Measurements from ENCODE around the gene ITGA5.
A peak's percentile ranks its signal among the peaks of the same experiment; 100 is the strongest.

The ITGA5 gene

DNA sequence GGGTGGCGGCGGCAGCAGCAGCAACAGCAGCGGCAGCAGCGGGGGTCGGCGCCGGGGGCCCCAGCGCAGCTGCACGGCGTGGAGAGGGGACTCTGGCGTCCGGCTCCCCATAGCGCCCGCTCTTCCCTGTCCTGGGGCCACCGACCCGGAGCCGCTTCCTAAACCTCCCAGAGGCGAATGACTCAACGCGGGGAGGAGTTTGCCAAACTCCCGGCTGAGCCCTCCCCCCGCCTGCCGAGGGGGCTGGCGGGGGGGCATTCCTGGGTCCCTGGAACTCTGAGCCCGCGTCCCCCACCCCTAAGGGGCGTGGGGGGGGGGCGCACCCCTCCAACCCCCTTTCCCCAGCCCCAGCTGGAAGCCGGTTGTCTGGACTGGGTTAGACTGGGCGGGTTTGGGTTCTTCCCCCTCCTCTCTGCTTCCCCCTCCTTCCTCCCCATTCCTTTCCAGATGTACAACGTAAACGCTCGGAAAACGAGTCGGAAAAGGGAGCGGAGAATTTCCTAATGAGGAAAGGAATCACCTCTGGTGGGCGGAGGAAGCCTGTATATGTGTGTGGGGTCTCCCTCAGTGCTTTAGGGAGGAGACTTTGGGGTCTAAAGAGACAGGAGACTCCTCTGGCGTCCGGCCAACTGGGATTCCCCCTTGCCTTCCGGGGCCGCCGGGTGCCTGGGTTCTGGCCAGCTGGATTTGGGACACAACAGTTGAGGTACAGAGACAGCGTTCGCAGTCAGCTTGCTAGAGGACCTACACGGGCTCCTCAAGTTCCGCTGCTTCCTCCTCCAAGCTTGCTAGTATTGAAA, at the start of gene ITGA5:
ITGA5 (minus strand) TSS at position 179 of the 800 bp plus-strand sequence; CDS start at position 111, 68 bp downstream.
- DNase-seq = peak; percentile 44

- no peak for DNase-seq
Observed at GRCh38 chr12:54465857-54466523, 46.9 kb upstream of the ITGA5 start.

DNA sequence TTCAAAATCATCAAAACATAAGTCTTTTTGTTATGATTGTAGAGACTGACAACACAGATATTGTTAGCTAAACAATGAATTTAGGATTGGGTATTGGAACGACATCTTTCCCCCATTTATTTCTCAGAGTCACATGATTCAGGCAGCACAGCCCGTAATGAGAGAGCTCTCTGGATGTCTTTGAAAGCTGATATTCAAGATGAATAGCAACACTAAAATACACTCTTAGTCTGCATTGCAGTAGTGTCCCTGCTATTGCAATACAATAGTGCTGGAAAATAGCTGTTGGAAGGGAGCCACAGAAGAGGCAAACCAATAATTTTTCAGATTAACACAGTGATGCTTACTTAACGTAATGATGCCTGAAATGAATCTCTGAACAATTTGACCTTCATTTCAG, 44.4 kb upstream of the ITGA5 start:
- DNase-seq = no peak

DNA sequence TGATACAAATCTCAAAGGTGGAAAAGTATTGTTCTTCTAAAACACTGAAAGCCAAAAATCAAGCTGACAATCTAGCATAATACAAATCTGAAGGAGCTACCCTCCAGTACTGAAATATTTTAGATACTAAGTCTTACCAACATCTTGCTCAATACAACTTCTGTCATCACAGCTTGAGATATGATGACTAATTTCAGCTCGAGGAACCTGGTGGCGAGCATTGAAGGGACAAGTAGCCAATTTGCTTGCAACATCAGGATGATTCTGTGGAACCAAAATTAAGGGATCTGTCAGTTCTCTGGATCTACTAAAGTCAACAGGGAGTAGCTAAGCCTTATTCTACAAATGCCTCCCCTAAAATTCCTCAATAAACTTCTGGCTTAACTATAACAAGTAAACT, 44.0 kb upstream of the ITGA5 start:
- DNase-seq = no peak

DNA sequence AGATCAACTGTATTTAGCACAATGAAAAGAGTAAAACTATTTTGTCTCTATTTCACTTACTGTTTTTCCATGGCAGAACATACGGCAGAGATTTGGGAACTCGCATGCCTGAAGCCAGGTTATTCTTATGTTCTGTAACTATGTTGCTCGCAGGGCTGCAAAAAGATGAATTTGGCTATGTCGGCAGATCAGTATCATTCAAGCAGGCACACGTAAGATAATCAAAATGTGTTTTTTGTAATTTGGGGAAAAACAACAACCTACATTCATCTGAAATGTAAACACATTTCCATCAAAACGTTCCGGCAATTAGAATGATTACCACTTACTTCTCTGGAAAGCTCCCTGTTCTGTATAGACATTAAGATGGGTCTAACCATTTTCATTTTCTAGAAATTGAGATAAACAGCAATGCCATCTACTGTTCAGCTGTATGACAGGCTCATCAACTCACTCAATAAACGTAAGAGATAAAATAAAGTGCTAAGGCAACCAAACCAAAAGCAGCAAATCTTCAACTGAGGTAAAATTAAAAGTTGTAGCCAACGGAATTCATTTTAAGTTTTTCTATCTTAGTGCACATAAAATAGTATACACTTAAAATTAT, 41.4 kb upstream of the ITGA5 start:
- DNase-seq = no peak

GRCh38 chr12:54459355-54459754, 40.3 kb upstream of the ITGA5 start:
- no peak for DNase-seq

DNA sequence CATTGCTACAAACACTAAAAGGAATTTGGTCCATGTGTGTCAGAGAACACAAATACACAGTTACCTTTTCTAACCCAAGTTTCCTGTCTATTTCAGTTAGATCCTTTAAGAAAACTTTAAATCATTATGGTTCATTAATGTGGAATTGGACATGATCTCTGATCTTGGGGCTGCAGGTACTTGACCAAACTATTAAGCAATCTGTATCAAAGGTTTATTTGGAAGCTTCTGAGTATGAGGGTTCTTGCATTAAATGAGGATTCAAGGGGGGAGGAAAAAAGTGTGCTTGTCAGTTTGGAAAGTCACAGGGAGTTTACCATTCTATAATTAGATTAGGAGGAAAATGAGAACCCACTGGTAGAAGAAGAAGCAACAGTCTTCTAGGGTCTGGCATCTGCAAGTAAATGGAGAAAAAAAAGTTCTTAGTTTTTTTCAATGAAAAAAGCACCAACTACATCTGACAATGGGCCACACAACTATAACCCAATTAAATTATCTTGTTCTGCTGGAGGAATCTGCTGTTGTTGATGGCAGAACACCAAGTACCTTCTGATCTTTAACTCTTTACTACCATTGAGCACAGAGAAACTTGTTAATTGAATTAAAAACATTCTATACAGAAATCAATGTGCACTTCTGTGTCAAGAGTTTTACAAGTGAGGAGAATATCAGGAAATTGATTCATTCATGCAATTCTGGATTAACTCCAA, 36.8 kb upstream of the ITGA5 start:
- DNase-seq = no peak

GRCh38 chr12:54452628-54453027, 33.6 kb upstream of the ITGA5 start:
- no peak for DNase-seq

- no peak for DNase-seq
Observed at GRCh38 chr12:54448344-54448743, 29.3 kb upstream of the ITGA5 start.

DNA sequence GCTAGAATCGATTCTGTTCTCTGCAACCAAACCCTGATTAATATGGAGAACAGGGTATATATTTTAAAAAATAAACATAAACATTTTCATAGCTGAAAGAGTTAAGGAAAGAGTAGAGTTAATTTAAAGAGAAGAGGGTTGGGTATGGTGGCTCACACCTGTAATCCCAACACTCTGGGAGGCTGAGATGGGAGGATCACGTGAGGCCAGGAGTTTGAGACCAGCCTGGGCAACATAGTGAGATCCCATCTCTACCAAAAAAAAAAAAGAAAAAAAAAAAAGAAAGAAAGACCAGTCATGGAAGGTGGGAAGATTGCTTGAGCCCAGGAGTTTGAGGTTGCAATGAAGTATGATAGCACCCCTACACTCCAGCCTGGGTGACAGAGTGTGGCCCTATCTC, 28.9 kb upstream of the ITGA5 start:
- no peak for DNase-seq

DNA sequence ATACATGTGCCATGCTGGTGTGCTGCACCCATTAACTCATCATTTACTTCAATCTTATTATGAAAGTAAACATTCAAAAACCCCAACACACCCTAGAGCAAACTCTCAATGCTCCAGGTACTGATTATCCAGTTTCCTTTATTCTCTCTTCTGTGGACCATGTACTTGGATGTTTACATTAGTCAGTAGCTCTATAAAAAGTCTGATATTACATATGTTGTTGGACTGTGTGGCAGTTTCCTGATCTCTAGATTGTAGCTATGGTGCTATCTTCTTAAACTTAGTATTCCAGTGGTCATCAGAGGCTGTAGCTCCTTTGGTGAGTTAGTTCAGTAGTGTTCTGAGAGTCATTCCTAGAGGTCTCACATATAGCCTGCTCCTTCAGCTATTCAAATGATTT, 25.1 kb upstream of the ITGA5 start:
- no peak for DNase-seq

- DNase-seq = no peak
Observed at GRCh38 chr12:54443446-54443845, 24.4 kb upstream of the ITGA5 start.

DNA sequence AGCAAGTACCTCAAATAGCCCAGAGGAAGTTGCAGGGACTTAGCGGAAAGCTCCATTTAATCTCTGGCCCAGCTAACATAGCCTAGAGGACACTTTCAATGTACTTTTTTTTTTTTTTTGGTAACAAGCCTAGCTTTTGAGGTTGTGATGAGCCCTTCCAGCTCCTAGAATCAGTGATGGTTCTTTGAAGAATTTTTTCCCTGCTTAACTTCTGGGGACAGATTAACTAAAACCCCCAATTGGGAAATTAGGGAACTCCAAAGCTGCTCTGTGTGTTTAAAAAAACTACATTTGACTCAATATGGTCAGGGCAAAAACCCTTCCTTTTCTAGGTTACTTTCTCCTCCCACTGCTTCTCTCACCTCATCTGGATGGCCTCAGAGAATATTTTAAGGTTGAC, 23.9 kb upstream of the ITGA5 start:
- no peak for DNase-seq

DNA sequence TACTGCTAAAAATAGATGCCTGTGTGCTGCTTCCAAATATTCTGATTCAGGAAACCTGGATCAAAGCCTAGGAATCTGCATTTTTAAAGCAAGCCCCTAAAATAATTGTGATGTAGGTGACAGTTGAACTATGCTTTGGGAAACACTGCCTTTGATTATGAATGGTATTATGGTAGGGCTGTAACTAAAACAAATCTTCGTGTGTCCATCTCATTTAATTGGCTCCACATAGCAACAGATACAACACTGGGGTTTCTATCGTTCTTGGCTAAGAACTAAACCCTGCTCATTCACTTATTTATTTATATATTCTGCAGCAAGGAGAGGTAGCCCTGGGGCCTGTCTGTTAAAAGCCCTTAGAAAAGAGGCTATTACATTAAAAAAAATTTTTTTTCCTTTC, 23.0 kb upstream of the ITGA5 start:
- DNase-seq = no peak

DNA sequence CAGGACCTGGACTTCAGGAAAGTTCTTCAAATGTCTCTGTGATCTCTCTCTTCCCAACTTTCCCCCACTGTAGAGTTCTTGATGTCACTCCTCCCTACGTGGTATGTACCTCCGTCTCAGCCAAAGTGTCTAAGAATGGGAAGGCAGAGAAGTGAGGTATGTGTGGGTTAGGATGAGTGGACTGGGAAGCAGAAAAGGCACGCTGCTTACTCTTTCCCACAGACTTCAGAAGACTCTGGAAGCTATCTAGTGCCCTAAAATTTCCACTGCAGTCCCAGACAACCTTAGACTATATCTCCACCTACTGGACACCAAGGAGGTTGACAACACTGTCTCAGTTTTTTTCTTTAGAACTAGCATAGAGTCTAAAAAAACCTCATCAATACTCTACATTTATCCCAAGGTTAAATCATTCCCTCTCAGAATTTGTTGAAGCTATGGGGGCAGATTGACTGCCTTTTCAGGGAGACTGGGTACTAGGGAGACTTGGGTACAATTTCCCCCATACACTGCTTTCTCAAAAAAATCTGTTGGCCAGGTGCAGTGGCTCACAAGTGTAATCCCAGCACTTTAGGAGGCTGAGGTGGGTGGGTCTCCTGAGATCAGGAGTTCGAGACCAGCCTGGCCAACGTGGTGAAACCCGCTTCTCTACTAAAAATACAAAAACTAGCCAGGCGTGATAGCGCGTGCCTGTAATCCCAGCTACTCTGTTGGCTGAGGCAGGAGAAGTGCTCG, 20.6 kb upstream of the ITGA5 start:
- DNase-seq = peak; percentile 49

DNA sequence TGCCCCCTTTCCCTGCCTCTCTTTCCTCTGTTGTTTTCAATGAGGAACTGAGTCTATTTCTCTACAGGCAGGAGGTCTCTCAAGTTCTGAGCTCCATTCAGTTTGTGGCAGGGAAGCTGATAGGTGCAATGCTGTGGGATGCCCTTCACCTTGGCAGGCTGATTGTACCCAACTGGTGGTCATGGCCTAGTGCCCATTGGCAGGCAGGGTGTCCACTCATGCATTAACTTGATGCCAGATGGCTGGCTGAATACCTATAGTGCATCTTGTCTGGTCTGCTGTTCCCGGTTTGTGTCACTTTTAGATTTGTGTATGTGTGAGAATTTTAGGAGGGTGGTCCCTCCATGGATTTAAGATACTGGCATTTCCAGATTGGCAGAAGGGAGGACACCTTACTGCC, 20.0 kb upstream of the ITGA5 start:
- no peak for DNase-seq

GRCh38 chr12:54438517-54438916, 19.5 kb upstream of the ITGA5 start:
- DNase-seq = no peak

- DNase-seq = no peak
Observed at GRCh38 chr12:54437697-54438096, 18.6 kb upstream of the ITGA5 start.

DNA sequence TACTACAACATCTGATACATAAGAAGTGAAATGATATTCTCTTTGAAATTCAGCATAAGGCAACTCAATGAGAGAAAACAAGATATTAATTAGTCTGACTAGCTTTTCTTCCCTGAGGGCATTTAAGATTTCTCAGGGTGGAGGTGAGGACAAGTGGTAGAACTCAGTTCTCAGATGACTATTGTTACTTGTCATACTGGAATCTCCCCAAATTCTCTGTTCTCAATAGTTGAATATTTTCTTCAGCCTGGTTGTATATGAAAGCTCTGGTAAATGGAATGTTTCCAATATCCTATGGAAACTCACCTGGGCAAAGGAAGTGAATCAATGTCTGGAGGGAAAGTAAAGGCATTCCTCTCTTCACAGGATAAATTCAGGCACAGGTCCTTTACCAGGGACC, 18.2 kb upstream of the ITGA5 start:
- no peak for DNase-seq

GRCh38 chr12:54432815-54433164, 13.7 kb upstream of the ITGA5 start:
- DNase-seq = no peak

DNA sequence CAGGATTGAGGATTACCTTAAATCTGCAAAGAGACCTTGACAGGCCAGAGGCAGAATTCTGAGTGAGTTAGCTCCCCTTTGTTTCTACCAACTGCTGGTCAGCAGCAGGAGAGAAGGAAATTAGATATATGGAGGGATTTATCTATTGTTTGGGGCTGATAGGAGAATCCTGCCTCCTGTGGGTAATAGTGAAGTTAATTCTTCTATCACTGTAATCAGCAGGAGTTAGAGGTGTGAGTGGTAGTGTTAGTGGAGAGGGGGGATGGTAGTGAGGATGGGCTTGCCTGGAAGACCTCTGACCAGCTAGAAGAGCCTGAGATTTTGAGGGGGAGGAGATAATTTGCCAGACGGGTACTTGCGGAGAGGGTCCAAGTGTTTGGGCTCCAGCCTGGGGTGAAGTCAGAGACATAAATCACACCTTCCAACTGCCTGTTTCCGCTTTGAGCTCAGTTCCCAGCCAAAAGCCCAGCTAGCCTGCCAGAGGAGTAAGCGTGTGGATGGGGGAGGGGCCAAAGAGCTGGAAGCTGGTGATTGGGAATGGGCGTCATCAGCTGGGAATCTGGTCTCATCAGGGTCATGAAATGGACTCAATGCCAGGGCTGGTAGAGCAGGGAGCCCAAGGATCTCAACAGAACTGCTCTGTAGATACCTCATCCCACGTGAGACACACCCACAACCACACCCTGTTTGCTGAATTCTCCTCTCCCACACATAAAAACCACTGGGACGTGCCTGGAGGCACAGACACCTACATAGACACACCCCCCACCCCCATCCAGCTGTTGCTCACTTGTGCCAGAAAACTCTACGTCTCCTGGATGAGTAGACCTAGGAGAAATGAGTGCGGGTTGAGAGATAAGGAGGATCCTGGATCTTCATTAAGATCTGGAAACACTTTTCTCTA, 13.1 kb upstream of the ITGA5 start:
- no peak for DNase-seq
